Ramos (cell line): Measurements from ENCODE around the gene EGFL8.

Source experiments
- in situ Hi-C: fragments of 300-500 bp; cut with MboI; formaldehyde crosslinking; loops from one replicate; pipeline ENCODE4 v1.14.3; 2022; ENCODE audit warnings: low sequenced_read_pairs; ENCODE audit not compliant: unreplicated experiment

The EGFL8 gene

DNA sequence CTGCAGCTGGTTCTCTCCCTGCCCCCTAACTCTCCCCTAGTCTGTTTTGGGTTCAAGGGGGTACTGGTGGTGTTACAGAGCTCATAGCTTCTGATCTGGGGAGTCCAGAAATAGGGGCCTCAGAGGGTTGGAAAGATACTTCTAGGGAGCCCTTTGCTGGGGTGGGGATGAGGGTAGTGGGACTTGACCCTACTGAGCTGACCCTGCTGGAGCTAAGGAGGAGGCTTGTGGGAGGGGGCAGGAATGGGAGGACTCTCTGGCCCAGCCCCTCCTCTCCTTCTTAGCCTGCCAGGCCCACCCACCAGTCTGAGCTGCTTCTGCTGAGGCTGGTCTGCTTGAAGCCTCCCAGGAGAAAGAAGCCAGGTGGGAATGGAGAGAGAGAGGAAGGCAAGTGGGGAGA is at the start of gene EGFL8:
Gene EGFL8 (plus strand): TSS at position 301 of the 400 bp plus-strand sequence. CDS start 1,571 bp downstream, outside the sequence.
- in situ Hi-C loops: no loop called here

DNA sequence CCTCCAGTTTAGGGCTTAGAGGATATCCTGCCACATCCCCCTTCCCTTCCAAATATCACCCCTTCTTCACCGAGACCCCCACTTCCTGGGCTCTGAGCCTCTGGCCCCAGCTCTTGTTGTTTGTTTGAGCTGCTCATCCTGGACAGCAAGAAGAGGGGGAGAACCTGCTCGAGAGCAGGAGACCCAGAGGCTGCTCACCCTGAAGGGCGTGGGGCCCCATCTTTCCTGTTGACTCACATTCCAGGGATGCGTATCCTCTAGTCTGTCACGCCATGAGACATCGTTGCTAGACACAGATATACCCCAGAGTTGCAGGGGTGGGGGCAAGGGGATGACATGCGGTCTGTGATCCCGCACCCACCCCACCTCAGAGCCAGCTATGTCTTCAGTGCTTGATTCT is 49.6 kb upstream of the EGFL8 start:
- in situ Hi-C loops: no loop called here

DNA sequence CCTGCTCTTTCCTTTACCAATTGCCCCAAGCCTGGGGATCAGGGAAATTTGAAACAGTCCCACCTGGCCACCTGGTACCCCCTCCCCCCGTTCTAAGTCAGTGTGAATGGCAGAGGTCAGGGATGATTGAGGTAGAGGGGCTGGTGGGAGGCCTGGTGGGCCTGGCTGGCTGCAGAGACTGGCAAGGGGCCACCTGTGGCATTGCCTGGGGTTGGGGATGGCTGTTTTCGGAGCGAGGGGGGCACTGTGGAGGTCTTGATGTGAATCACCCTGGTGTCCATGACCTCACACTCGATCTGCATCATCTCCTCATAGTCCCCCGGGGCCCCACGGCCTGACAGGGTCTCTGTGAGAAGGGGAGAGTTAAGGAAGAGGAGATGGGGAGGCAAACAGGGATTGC is 48.8 kb upstream of the EGFL8 start:
- in situ Hi-C loops: no loop called here

DNA sequence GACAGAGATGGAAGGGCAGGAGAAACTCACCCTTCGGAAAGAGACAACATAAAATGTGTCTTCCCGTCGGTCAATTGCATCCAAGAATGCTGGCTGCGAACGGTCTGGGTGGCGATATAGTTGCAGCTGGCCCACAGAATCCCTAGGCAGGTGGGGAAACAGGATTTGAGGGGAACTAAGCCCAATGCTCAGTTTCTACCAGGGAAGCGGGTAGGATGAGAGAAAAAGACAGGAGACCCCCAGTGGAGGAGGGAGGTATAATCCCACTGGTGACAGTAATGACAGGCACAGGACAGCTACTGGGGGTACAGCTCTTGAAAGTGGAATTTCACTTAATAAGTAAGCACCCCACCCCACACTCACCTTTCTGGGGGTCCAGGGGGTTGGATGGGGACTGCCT is 47.7 kb upstream of the EGFL8 start:
- in situ Hi-C loops: no loop called here

- in situ Hi-C loops: no loop called here
These were observed 46.9 kb upstream of the EGFL8 start for GRCh38 chr6:32117461-32117860.

- in situ Hi-C loops: no loop called here
These were observed 45.4 kb upstream of the EGFL8 start for GRCh38 chr6:32118782-32119628.

GRCh38 chr6:32120573-32121059 is 43.8 kb upstream of the EGFL8 start:
- in situ Hi-C loops: no loop called here

DNA sequence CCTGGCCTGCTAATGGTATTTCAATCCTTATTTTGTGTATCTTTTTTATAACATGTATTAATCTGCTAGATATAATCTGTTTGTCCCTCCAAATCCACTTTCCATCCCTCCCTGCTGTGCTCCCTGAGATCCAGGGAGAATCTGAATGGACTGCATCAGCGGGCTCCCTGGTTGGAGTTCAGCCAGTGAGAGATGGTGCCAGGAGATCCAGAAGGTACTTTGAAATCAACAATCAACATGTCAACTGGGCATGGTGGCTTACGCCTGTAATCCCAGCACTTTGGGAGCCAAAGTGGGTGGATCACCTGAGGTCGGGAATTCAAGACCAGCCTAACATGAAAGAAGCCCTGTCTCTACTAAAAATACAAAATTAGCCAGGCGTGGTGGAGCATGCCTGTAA is 40.7 kb upstream of the EGFL8 start:
- in situ Hi-C loops: no loop called here

GRCh38 chr6:32126880-32127279 is 37.5 kb upstream of the EGFL8 start:
- in situ Hi-C loops: no loop called here

DNA sequence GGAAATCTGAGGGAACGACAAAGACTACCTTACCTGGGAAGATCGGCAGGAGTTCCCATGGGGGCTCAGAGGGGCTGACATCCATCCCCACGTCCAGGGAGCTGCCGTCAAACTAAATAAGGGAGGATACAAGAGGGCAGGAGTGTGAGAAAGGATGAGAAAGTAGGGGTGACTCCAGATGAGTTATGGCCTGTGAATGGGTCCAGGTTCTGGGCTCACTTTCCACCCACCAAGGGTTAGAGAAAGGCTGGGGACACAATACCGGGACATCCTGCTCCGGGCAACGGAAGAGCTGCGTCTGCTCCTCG is 37.0 kb upstream of the EGFL8 start:
- in situ Hi-C loops: no loop called here

GRCh38 chr6:32127717-32128592 is 36.4 kb upstream of the EGFL8 start, which contains the start of gene ATF6B:
Gene ATF6B, minus strand, starts transcription at chr6:32128246. Its CDS starts 39 bp downstream, at chr6:32128207.
- in situ Hi-C loops: no loop called here

GRCh38 chr6:32128751-32129296 is 35.6 kb upstream of the EGFL8 start:
- in situ Hi-C loops: no loop called here

- in situ Hi-C loops: no loop called here
These were observed 34.9 kb upstream of the EGFL8 start for GRCh38 chr6:32129297-32130088.

DNA sequence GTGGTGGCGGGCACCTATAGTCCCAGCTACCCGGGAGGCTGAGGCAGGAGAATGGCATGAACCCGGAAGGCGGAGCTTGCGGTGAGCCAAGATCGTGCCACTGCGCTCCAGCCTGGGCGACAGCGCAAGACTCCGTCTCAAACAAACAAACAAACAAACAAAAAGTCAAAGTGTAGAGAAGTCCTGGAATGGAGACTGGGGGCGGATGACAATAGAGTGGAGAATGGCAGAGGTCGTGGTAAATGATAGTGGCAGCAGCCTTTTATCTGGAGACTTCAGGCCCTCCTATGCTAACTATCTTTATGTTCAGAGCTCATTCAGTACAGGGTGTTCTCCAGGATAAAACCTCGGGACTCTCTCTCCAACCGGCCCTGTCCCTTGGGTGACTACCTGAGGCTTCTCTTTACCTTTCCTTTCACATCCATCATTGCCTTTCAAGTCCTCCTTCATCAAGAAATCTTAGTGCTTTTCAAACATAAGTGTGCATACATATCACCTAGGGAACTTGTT is 32.9 kb upstream of the EGFL8 start:
- in situ Hi-C loops: no loop called here

DNA sequence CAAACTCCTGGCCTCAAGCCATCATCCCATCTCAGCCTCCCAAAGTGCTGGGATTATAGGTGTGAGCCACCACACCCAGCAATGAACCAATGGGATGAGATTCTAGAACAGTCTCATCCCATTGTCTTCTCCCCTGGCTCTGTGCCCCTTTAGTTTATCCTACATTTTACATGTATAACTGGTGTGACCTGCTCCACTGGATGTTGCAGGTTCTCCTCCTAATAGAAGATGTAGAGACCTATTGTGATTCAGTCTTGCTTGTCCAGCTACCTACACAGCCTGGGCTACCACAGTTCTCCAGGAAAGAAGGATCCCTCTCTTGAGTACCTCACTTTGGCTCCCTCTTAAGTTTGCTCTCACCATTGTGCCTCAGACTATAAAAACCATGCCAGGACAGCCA is 32.3 kb upstream of the EGFL8 start:
- in situ Hi-C loops: no loop called here

DNA sequence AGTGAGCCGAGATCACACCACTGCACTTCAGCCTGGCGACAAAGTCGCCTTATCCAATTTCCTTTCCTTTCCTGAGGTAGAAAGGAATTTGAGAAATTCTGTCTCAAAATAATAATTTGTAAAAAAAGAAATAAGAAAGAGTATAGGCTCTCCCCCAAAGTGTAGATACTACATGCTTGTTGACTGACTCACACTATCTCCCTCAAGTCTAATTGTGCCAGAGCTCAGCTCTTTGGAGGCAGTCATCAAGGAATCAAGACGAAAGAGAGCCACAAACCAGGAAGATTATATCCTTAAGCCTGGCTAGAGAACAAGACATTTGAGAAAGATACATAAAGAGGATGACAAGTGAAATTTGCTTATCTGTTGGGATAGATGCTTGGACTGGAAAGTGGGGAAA is 30.6 kb upstream of the EGFL8 start:
- in situ Hi-C loops: no loop called here

GRCh38 chr6:32137454-32137853 is 26.9 kb upstream of the EGFL8 start:
- in situ Hi-C loops: no loop called here

GRCh38 chr6:32139590-32139989 is 24.8 kb upstream of the EGFL8 start:
- in situ Hi-C loops: no loop called here

DNA sequence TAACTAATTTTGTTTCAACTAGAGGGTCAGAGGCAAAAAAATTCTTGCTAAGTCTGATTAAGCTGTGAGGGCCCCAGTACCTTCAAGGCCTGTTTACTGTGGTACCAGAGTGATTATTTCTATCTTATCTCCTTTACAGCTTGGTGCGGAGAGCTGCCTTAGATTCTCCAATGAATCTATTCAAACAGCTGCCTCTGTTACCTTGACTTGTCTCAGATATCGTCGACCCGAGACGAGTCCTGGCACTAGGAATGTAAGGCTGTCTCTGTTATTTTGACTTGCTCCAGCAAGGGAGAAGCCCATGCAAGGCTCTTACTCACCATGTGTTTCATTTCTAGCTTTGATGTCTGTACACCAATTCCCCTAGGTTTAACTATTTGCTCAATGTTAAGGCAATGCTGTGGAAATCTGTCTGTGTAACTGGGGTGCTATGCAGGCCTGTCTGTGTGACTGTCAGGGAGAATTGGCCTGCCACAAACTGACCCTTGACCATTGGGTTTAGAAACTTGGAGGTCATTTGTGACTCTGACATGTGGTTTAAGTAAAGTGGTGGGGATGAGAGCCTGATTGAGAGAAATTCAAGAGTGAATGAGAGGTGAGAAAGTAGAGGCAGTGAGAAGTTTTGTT is 23.9 kb upstream of the EGFL8 start:
- in situ Hi-C loops: no loop called here
